ENCODE results near the gene STX8.

GRCh38 chr17:9324864-9325263, 250.8 kb downstream of the STX8 start:
- TF ChIP-seq USF1 (IDR thresholded peaks at IDR 0.05; ENCODE audit: borderline replicate concordance, low read depth): no peak
- no peak for TF ChIP-seq CHD2 (IDR thresholded peaks at IDR 0.05; ENCODE audit: low read length, partially characterized antibody)
- no peak for TF ChIP-seq FOXM1 (IDR thresholded peaks at IDR 0.05; ENCODE audit: low read depth)
- TF ChIP-seq MAX (IDR thresholded peaks at IDR 0.05; ENCODE audit: low read depth): no peak
- TF ChIP-seq CTCF (IDR thresholded peaks at IDR 0.05): no peak
- no peak for TF ChIP-seq POLR2AphosphoS5 (IDR thresholded peaks at IDR 0.05; ENCODE audit: low read depth, low read length)
- no peak for TF ChIP-seq EP300 (IDR thresholded peaks at IDR 0.05; ENCODE audit: borderline replicate concordance in 1 of 2, low read depth in 1 of 2, low read length in 1 of 2)
- TF ChIP-seq YY1 (IDR thresholded peaks at IDR 0.05; ENCODE audit: low read depth): no peak

Data from SK-N-SH (cell line).